Neural progenitor cell (in vitro differentiated cells): ENCODE measurements around the gene FXYD7.

Source experiments
- CTCF ChIP-seq: fragments of 200-600 bp; sonication (generic); IDR thresholded peaks from 2 replicates; pipeline ENCODE4 v1.5.1; 2017; ENCODE audit warnings: antibody characterized with exemption, mild to moderate bottlenecking
- EZH2phosphoT487 ChIP-seq: fragments of 200-600 bp; sonication (generic); IDR thresholded peaks from 2 replicates; pipeline ENCODE4 v1.6.1; 2017; ENCODE audit warnings: antibody characterized with exemption

- TF ChIP-seq CTCF (no peak), EZH2phosphoT487 (no peak)
Measured at GRCh38 chr19:35143231-35143715, at the start of gene FXYD7.
